ENCODE results near the gene TXLNB. TPM values are rescaled to one million over a fixed set of nuclear protein-coding genes. Genes with fewer than 3 reads are reported as not detected.

The TXLNB gene
- total and polyA plus RNA-seq, 2 donors (not counting 3 experiments of a cell fraction or from before 2014, with no cell fraction given) = 0.04 to 0.18 TPM

DNA sequence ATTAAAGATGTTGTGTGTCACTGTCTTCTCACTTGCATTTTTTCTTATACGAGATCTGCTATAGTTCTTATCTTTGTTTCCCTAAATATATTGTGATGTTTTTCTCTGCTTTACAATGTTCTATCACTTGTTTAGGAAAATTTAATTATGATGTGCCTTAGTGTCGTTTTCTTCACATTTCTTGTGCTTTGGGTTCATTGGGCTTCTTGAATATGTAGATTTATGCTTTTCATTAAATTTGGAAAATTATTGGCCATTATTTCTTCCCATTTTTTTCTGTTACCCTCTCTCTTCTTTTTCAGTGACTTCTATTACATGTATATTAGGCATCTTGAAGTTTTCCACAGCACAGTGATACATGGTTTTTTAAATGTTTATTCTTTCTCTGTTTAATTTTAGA is 49.3 kb upstream of the TXLNB start:
- no peak for FAIRE-seq
- H3K9ac ChIP-seq (replicated peaks; ENCODE audit: extremely low read depth, insufficient read depth, low read length) = no peak overlapping the region
- dilution Hi-C loops (cut with MboI; ENCODE audit: extremely low pct_ligation_motif_present, low sequenced_read_pairs) (no loop called here), intact Hi-C loops (cut with micrococcal nuclease) (no loop called here)
- H3K4me1 ChIP-seq (ENCODE audit: control insufficient read depth, extremely low read depth, insufficient read depth, low read length) = no peaks in the 10 kb centered on the region
- no peaks in the 10 kb centered on the region for H3K9me3 ChIP-seq (replicated peaks; ENCODE audit: control insufficient read depth, insufficient read depth, low read length)
- H2AFZ ChIP-seq (ENCODE audit: low read depth, low read length) = no peak overlapping the region
- no peaks in the 10 kb centered on the region for H3K36me3 ChIP-seq (ENCODE audit: control insufficient read depth in 2 of 2, extremely low read depth in 1 of 2, insufficient read depth in 2 of 2, low read length in 2 of 2)
- H3K4me2 ChIP-seq (ENCODE audit: insufficient read depth, low read length) = no peak overlapping the region
- DNase-seq (ENCODE audit: low read depth, low spot score) = no peak
- H3K79me2 ChIP-seq (ENCODE audit: control insufficient read depth, insufficient read depth, low read length) = no peaks in the 10 kb centered on the region
- H3K27me3 ChIP-seq (ENCODE audit: control insufficient read depth in 2 of 2, insufficient read depth in 2 of 2, low read length in 2 of 2) = no peaks in the 10 kb centered on the region
- POLR2A ChIA-PET = no interaction called here
- CTCF ChIA-PET = no interaction called here
- H4K20me1 ChIP-seq (replicated peaks; ENCODE audit: control insufficient read depth, extremely low read depth, insufficient read depth, low read length) = no peaks in the 10 kb centered on the region
- TF ChIP-seq POLR2AphosphoS5 (IDR thresholded peaks at IDR 0.05; ENCODE audit: insufficient read depth, low read depth, low read length) = no peak
- no peak overlapping the region for H3K27ac ChIP-seq (ENCODE audit: insufficient read depth, low read depth, low read length)
- no TSS peak for BruUV-seq (replicated peaks)
- H3K4me3 ChIP-seq (replicated peaks in 1 of 3; ENCODE audit: insufficient read depth in 1 of 3, low read depth in 1 of 3, low read length in 3 of 3) = no peak overlapping the region
- no peaks in the 10 kb centered on the region for H3K9me1 ChIP-seq (replicated peaks; ENCODE audit: control insufficient read depth, extremely low read depth, insufficient read depth, low read length)

DNA sequence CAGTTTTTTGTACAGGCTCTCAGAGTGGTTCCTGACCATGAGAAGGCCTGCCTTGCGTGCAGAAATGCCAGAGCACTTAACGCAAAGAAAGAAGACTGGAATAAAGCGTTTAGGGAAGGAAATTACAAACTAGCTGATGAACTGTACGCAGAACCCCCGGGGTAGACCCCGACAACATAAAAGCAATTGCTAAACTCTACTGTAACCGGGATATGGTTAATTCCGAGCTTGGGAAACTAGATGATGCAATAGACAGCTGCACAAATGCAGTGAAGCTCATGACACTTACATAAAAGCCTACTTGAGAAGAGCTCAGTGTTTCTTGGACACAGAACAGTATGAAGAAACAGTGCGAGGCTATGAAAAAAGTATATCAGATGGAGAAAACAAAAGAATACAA is 47.0 kb upstream of the TXLNB start:
- H3K9me1 ChIP-seq (replicated peaks; ENCODE audit: control insufficient read depth, extremely low read depth, insufficient read depth, low read length) = no peaks in the 10 kb centered on the region
- FAIRE-seq = no peak
- ChIA-PET POLR2A (no interaction called here), CTCF (no interaction called here)
- DNase-seq (ENCODE audit: low read depth, low spot score) = no peak
- H3K9me3 ChIP-seq (replicated peaks; ENCODE audit: control insufficient read depth, insufficient read depth, low read length) = no peaks in the 10 kb centered on the region
- H3K36me3 ChIP-seq (ENCODE audit: control insufficient read depth in 2 of 2, extremely low read depth in 1 of 2, insufficient read depth in 2 of 2, low read length in 2 of 2) = no peaks in the 10 kb centered on the region
- intact Hi-C loops (cut with micrococcal nuclease) = no loop called here
- dilution Hi-C loops (cut with MboI; ENCODE audit: extremely low pct_ligation_motif_present, low sequenced_read_pairs) = no loop called here
- H4K20me1 ChIP-seq (replicated peaks; ENCODE audit: control insufficient read depth, extremely low read depth, insufficient read depth, low read length) = no peaks in the 10 kb centered on the region
- no peaks in the 10 kb centered on the region for H3K4me1 ChIP-seq (ENCODE audit: control insufficient read depth, extremely low read depth, insufficient read depth, low read length)
- no peaks in the 10 kb centered on the region for H3K79me2 ChIP-seq (ENCODE audit: control insufficient read depth, insufficient read depth, low read length)
- H3K9ac ChIP-seq (replicated peaks; ENCODE audit: extremely low read depth, insufficient read depth, low read length) = no peak overlapping the region
- no peak overlapping the region for H2AFZ ChIP-seq (ENCODE audit: low read depth, low read length)
- H3K4me2 ChIP-seq (ENCODE audit: insufficient read depth, low read length) = no peak overlapping the region
- H3K4me3 ChIP-seq (replicated peaks in 1 of 3; ENCODE audit: insufficient read depth in 1 of 3, low read depth in 1 of 3, low read length in 3 of 3) = no peak overlapping the region
- no TSS peak for BruUV-seq (replicated peaks)
- TF ChIP-seq POLR2AphosphoS5 (IDR thresholded peaks at IDR 0.05; ENCODE audit: insufficient read depth, low read depth, low read length) (no peak), JUN (IDR thresholded peaks at IDR 0.05; ENCODE audit: borderline replicate concordance, insufficient read depth, insufficient read length, low read depth) (no peak), EZH2 (IDR thresholded peaks at IDR 0.05; ENCODE audit: borderline replicate concordance, low read depth, low read length, severe bottlenecking) (no peak), MYC (IDR thresholded peaks at IDR 0.05; ENCODE audit: low read depth, low read length) (no peak), FOS (IDR thresholded peaks at IDR 0.05; ENCODE audit: borderline replicate concordance, insufficient read depth, low read length) (no peak), POLR2A (IDR thresholded peaks at IDR 0.05; ENCODE audit: low read depth, low read length) (no peak), GATA2 (IDR thresholded peaks at IDR 0.05; ENCODE audit: insufficient read depth, insufficient read length, low read depth, low read length) (no peak)
- TF ChIP-seq, protein P1, sequence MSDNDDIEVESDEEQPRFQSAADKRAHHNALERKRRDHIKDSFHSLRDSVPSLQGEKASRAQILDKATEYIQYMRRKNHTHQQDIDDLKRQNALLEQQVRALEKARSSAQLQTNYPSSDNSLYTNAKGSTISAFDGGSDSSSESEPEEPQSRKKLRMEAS (IDR thresholded peaks at IDR 0.05; ENCODE audit: insufficient read depth, insufficient read length) = no peak
- TF ChIP-seq, protein P2, sequence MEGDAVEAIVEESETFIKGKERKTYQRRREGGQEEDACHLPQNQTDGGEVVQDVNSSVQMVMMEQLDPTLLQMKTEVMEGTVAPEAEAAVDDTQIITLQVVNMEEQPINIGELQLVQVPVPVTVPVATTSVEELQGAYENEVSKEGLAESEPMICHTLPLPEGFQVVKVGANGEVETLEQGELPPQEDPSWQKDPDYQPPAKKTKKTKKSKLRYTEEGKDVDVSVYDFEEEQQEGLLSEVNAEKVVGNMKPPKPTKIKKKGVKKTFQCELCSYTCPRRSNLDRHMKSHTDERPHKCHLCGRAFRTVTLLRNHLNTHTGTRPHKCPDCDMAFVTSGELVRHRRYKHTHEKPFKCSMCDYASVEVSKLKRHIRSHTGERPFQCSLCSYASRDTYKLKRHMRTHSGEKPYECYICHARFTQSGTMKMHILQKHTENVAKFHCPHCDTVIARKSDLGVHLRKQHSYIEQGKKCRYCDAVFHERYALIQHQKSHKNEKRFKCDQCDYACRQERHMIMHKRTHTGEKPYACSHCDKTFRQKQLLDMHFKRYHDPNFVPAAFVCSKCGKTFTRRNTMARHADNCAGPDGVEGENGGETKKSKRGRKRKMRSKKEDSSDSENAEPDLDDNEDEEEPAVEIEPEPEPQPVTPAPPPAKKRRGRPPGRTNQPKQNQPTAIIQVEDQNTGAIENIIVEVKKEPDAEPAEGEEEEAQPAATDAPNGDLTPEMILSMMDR (IDR thresholded peaks at IDR 0.05; ENCODE audit: extremely low read depth in 1 of 2, insufficient read depth in 1 of 2, low read depth in 1 of 2, low read length in 2 of 2) = no peak
- H3K27me3 ChIP-seq (ENCODE audit: control insufficient read depth in 2 of 2, insufficient read depth in 2 of 2, low read length in 2 of 2) = no peaks in the 10 kb centered on the region
- no peak overlapping the region for H3K27ac ChIP-seq (ENCODE audit: insufficient read depth, low read depth, low read length)

Data from endothelial cell of umbilical vein (primary cell).